ENCODE data around the gene SATB1.

The SATB1 gene

GRCh38 chr3:18308096-18308650 lies 117.0 kb downstream of the SATB1 start:
- TF ChIP-seq CTCF (IDR thresholded peaks at IDR 0.05; ENCODE audit: low read depth, low read length) (no peak), MAX (IDR thresholded peaks at IDR 0.05; ENCODE audit: low read depth, low read length) (no peak), POLR2A (IDR thresholded peaks at IDR 0.05; ENCODE audit: extremely low read depth, insufficient read length) (no peak), MYC (IDR thresholded peaks at IDR 0.05; ENCODE audit: low read depth, low read length) (no peak)

GRCh38 chr3:18307529-18307928 lies 117.6 kb downstream of the SATB1 start:
- DNase-seq (ENCODE audit: low read depth): no peak
- TF ChIP-seq POLR2A (IDR thresholded peaks at IDR 0.05; ENCODE audit: extremely low read depth, insufficient read length) (no peak), MYC (IDR thresholded peaks at IDR 0.05; ENCODE audit: low read depth, low read length) (no peak), MAX (IDR thresholded peaks at IDR 0.05; ENCODE audit: low read depth, low read length) (no peak), CTCF (IDR thresholded peaks at IDR 0.05; ENCODE audit: low read depth, low read length) (no peak)
- H3K4me3 ChIP-seq (ENCODE audit: low read depth, low read length): no peak overlapping the region

More at GRCh38 chr3:18308096-18308650, 117.0 kb downstream of the SATB1 start:
- no peak overlapping the region for H3K4me3 ChIP-seq (ENCODE audit: low read depth, low read length)
- DNase-seq (ENCODE audit: low read depth): no peak

GRCh38 chr3:18302517-18302916 lies 122.6 kb downstream of the SATB1 start:
- DNase-seq (ENCODE audit: low read depth): peak; percentile 19
- H3K4me3 ChIP-seq (ENCODE audit: low read depth, low read length): no peak overlapping the region
- TF ChIP-seq MYC (IDR thresholded peaks at IDR 0.05; ENCODE audit: low read depth, low read length) (no peak), MAX (IDR thresholded peaks at IDR 0.05; ENCODE audit: low read depth, low read length) (no peak), POLR2A (IDR thresholded peaks at IDR 0.05; ENCODE audit: extremely low read depth, insufficient read length) (no peak), CTCF (IDR thresholded peaks at IDR 0.05; ENCODE audit: low read depth, low read length) (no peak)

GRCh38 chr3:18301781-18302180 lies 123.4 kb downstream of the SATB1 start:
- no peak for TF ChIP-seq MYC (IDR thresholded peaks at IDR 0.05; ENCODE audit: low read depth, low read length)
- TF ChIP-seq CTCF (IDR thresholded peaks at IDR 0.05; ENCODE audit: low read depth, low read length): no peak
- no peak for TF ChIP-seq MAX (IDR thresholded peaks at IDR 0.05; ENCODE audit: low read depth, low read length)
- no peak for TF ChIP-seq POLR2A (IDR thresholded peaks at IDR 0.05; ENCODE audit: extremely low read depth, insufficient read length)
- H3K4me3 ChIP-seq (ENCODE audit: low read depth, low read length): no peak overlapping the region
- no peak for DNase-seq (ENCODE audit: low read depth)

- DNase-seq (ENCODE audit: low read depth): no peak
- TF ChIP-seq MYC (IDR thresholded peaks at IDR 0.05; ENCODE audit: low read depth, low read length) (no peak), MAX (IDR thresholded peaks at IDR 0.05; ENCODE audit: low read depth, low read length) (no peak), CTCF (IDR thresholded peaks at IDR 0.05; ENCODE audit: low read depth, low read length) (no peak), POLR2A (IDR thresholded peaks at IDR 0.05; ENCODE audit: extremely low read depth, insufficient read length) (no peak)
- no peak overlapping the region for H3K4me3 ChIP-seq (ENCODE audit: low read depth, low read length)
These were observed 124.2 kb downstream of the SATB1 start for GRCh38 chr3:18300916-18301315.

Measured in NB4 (cell line).